AG09319 (cell line): Measurements from ENCODE around the gene SLC2A6.
A peak's percentile ranks its signal among the peaks of the same experiment; 100 is the strongest.

Experiments
- DNase-seq: peaks from one replicate; pipeline ENCODE4 v3.0.0-alpha.2; 2010; ENCODE audit warnings: low read depth; ENCODE audit errors: extremely low read depth
- TF ChIP-seq, protein P1 (sequence below): IDR thresholded peaks from 2 replicates; pipeline ENCODE4 v1.5.1; 2011; ENCODE audit warnings: low read depth, mild to moderate bottlenecking, inconsistent platforms, low read length, moderate library complexity

Gene SLC2A6, protein sequence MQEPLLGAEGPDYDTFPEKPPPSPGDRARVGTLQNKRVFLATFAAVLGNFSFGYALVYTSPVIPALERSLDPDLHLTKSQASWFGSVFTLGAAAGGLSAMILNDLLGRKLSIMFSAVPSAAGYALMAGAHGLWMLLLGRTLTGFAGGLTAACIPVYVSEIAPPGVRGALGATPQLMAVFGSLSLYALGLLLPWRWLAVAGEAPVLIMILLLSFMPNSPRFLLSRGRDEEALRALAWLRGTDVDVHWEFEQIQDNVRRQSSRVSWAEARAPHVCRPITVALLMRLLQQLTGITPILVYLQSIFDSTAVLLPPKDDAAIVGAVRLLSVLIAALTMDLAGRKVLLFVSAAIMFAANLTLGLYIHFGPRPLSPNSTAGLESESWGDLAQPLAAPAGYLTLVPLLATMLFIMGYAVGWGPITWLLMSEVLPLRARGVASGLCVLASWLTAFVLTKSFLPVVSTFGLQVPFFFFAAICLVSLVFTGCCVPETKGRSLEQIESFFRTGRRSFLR

DNA sequence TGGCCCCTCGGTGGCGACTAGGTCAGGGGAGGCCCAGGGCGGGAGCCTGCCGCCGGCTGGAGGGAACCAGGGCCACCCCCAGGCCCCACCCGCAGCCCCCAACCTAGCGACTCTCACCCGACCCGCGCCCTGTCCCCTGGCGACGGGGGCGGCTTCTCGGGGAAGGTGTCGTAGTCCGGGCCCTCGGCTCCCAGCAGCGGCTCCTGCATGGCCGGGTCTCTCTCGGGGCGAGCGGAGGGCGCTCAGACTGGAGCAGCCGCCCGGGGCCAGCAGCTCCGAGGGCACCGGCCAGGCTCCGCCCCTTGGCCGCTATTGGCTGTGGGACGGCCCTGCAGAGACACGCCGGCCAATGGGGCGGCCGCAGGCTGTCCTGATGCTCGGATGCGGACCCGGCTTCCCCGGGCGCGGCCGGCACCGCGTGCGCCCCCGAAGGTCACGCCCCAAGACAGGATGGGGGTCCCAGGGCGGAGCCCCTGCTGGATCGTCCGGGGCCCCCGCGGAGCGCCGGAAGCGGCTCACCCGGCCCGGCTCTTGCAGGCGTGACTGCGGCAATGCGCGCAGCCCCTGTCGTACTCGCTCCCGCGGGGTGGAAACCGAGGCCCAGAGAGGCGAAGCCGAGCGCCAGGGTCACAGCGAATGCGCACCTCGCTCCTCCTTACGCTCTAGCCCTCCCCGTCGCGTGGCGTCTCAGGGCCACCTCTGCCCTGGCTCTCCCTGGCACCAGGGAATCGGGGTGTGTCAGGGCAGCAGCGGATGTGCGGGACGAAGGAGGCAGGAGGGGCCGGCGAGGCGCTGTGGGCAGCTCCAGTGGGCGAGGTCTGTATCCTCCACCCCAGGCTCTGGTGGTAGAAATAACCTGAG lies at the start of gene SLC2A6:
TSS of gene SLC2A6 (minus strand) at position 249 of the 861 bp plus-strand sequence. CDS start at position 209, 40 bp downstream.
- TF ChIP-seq, protein P1, sequence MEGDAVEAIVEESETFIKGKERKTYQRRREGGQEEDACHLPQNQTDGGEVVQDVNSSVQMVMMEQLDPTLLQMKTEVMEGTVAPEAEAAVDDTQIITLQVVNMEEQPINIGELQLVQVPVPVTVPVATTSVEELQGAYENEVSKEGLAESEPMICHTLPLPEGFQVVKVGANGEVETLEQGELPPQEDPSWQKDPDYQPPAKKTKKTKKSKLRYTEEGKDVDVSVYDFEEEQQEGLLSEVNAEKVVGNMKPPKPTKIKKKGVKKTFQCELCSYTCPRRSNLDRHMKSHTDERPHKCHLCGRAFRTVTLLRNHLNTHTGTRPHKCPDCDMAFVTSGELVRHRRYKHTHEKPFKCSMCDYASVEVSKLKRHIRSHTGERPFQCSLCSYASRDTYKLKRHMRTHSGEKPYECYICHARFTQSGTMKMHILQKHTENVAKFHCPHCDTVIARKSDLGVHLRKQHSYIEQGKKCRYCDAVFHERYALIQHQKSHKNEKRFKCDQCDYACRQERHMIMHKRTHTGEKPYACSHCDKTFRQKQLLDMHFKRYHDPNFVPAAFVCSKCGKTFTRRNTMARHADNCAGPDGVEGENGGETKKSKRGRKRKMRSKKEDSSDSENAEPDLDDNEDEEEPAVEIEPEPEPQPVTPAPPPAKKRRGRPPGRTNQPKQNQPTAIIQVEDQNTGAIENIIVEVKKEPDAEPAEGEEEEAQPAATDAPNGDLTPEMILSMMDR: no peak
- peak; percentile 19 for DNase-seq

DNA sequence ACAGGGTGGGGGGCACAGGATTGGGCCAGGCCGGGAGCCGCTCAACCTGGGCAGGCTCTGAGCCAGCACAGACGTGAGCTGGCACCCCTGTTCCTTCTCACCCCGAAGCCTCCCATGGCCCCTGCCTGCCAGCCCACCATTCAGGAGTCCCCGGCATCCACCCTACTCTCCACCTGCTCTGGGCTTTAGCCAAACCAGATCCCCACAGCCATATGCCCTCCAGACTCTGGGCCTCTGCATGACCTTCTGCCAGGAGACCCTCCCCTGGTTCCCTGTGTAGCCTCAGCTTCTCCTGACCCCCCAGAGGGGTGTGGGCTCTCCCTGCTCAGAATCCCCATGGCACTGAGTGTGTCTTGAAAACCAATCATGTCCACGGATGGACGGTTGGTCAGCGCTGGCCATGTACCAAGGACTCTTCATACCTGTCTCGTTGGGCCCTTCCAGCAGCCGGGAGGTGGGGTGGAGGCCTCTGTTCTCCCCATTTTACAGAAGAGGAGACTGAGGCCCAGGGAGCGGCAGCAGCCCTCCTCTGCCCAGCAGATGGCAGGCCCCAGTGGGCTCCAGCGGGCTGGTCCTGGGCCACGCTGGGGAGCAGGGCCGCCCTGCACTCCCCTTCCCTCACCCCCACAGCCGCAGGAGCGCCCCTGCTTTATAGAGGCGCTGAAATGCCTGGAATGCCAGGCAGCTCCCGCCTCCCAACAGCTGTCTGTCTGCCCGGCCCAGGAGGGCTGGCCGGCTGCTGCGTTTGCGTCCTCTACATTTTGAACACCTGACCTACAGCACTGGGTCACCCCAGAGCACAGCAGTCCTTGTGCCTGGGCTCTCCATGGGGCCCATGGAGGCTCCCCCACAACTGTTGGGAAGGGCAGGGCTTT lies 49.3 kb upstream of the SLC2A6 start:
- TF ChIP-seq, protein P1: no peak
- no peak for DNase-seq

DNA sequence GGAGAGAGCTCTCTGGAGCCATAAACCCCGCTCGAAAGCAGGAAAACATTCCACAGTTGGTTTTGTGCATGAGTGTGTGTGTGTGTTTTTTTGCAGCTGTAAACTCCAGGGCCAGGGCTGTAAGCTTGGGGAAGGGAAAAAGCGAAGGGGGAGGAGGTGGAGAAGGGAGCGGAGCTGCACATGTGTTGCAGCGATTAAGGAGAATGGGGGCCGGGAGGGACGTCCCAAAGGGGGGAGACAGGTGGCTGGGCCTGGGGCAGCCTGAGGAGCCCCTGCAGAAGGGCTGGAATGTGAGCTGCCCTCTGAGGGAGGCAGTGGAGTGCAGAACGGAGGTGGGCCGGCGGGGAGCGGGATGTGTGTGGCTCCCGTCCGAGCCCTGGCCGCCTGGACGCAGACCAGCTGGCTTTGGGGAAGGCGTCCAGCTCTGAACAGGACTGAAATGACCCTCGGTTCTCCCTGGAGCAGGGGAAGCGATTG lies 48.6 kb upstream of the SLC2A6 start:
- DNase-seq: no peak
- TF ChIP-seq, protein P1: no peak

DNA sequence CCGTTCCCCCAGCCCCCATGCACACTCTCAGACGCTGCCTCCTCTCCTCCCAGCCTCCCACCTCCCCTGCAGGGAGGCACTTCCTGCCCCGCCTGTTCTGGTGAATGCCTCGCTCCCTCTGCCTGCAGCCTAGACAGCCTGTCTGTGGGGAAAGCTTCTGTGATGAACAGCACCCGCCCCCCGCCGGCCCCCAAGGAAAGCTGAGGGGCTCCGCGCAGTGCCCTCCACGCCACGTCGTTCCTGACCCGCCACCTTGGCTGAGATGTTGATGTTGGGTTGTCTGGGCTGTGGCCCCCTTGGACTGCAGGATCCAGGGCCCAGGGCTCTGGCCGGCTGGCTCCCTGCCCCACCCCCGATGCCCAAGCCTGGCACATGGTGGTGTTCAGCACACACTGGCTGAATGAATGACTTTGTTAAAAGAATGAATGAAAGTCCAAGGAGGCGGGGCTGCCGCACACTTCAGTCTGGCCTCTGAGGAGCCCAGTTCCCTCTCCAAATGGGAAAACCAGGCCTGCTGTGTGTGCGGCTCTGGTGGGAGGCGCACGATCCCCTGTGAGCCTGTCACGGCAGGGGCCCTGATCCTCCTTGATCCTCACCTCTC lies 47.9 kb upstream of the SLC2A6 start:
- no peak for DNase-seq
- TF ChIP-seq, protein P1: no peak

DNA sequence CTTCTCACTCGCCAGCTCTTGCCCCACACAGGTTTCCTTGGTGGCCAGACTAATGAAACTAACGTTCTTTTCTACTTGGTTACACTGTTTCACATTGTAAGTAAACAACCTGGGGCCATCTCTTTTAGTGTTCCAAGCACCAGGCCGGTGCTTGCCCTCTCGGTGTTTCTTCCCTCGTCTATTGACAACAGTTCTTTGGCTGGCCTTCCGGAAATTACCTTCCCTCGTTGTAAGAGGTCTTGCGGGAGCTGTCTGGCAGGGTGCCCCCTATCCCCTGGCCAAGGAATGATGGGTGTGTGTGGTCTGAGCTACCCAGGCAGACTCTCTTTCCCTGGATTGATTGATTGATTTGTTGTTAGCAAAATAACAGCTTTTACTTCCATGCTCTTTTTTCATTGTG lies 46.8 kb upstream of the SLC2A6 start:
- no peak for DNase-seq

DNA sequence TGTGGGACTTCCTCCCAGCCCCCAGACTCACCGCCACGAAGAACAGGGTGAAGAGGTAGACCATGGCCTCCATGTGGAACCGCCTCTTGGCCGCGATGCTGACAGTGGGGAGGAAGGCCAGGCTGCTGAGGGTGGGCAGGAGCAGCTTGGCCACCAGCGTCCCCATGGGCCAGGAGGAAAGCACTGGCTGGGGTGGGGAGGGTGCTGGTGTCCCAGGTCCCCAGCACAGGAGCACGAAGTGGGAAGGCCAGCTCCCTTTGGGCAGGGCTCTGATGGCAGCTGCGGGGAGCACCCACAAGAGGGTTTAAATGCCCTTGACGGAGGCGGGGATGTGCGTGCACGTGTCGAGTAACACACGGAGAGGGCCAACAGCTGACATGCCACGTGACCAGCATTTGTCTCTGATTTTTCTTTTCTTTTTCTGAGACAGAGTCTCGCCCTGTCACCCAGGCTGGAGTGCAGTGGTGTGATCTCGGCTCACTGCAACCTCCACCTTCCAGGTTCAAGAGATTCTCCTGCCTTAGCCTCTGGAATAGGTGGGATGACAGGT lies 45.9 kb upstream of the SLC2A6 start, which contains the start of gene MYMK:
TSS of gene MYMK (minus strand) at position 281 of the 550 bp plus-strand sequence. CDS start at position 166, 115 bp downstream.
- DNase-seq: no peak
- TF ChIP-seq, protein P1: no peak

More for the DNA sequence above, 46.8 kb upstream of the SLC2A6 start:
- TF ChIP-seq, protein P1: no peak
